NB4 (cell line): Measurements from ENCODE around the gene IMMP2L.

Source experiments
- DNase-seq: peaks from one replicate; pipeline ENCODE4 v3.0.0; 2010; ENCODE audit warnings: low read depth
- H3K4me3 ChIP-seq: one replicate; pipeline ENCODE4 v1.5.1; 2011; ENCODE audit warnings: mild to moderate bottlenecking, low read depth, low read length, moderate library complexity
- MYC ChIP-seq: IDR thresholded peaks from 2 replicates; pipeline ENCODE4 v1.6.1; 2011; ENCODE audit warnings: low read depth, low read length
- POLR2A ChIP-seq: IDR thresholded peaks from 2 replicates; pipeline ENCODE4 v1.6.1; 2011; ENCODE audit warnings: mild to moderate bottlenecking; ENCODE audit not compliant: insufficient read length; ENCODE audit errors: extremely low read depth
- TF ChIP-seq, protein P1 (sequence below): IDR thresholded peaks from 2 replicates; pipeline ENCODE4 v1.6.1; 2011; ENCODE audit warnings: low read depth, low read length
- TF ChIP-seq, protein P2 (sequence below): IDR thresholded peaks from one replicate; pipeline ENCODE4 v1.5.1; 2012; ENCODE audit warnings: low read depth, low read length

IMMP2L gene

DNA sequence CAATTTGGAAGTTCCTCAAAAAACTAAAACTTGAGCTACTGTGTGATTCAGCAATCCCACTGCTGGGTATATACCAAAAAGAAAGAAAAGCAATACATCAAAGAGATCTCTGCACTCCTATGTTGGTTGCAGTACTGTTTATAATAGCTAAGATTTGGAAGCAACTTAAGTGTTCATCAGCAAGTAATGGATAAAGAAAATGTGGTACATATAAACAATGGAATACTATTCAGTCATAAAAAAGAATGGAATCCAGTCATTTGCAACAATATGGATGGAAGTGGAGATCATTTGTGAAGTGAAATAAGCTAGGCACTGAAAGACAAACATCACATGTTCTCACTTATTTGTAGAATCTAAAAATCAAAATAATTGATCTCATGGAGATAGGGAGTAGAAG, 16.5 kb upstream of the IMMP2L start:
- no peak for DNase-seq
- TF ChIP-seq MYC (no peak), POLR2A (no peak)
- TF ChIP-seq, protein P1, sequence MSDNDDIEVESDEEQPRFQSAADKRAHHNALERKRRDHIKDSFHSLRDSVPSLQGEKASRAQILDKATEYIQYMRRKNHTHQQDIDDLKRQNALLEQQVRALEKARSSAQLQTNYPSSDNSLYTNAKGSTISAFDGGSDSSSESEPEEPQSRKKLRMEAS: no peak
- TF ChIP-seq, protein P2, sequence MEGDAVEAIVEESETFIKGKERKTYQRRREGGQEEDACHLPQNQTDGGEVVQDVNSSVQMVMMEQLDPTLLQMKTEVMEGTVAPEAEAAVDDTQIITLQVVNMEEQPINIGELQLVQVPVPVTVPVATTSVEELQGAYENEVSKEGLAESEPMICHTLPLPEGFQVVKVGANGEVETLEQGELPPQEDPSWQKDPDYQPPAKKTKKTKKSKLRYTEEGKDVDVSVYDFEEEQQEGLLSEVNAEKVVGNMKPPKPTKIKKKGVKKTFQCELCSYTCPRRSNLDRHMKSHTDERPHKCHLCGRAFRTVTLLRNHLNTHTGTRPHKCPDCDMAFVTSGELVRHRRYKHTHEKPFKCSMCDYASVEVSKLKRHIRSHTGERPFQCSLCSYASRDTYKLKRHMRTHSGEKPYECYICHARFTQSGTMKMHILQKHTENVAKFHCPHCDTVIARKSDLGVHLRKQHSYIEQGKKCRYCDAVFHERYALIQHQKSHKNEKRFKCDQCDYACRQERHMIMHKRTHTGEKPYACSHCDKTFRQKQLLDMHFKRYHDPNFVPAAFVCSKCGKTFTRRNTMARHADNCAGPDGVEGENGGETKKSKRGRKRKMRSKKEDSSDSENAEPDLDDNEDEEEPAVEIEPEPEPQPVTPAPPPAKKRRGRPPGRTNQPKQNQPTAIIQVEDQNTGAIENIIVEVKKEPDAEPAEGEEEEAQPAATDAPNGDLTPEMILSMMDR: no peak
- no peak overlapping the region for H3K4me3 ChIP-seq

DNA sequence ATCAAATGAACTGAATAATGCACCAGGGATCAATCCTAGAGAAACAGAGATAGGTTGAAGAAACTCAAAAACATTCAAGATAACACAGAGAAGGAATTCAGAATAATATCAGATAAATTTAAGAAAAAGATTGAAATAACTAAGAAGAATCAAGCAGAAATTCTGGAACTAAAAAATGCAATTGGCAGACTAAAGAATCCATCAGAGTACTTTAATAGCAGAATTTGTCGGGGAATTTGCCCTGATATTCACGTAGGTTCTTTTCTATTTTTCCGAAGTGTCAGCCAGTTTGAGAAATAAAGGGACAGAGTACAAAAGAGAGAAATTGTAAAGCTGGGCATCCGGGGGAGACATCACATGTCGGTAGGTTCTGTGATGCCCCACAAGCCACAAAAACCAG, 9.4 kb upstream of the IMMP2L start:
- no peak overlapping the region for H3K4me3 ChIP-seq
- TF ChIP-seq POLR2A: no peak
- TF ChIP-seq, protein P1: no peak
- TF ChIP-seq MYC: no peak
- TF ChIP-seq, protein P2: no peak
- no peak for DNase-seq

DNA sequence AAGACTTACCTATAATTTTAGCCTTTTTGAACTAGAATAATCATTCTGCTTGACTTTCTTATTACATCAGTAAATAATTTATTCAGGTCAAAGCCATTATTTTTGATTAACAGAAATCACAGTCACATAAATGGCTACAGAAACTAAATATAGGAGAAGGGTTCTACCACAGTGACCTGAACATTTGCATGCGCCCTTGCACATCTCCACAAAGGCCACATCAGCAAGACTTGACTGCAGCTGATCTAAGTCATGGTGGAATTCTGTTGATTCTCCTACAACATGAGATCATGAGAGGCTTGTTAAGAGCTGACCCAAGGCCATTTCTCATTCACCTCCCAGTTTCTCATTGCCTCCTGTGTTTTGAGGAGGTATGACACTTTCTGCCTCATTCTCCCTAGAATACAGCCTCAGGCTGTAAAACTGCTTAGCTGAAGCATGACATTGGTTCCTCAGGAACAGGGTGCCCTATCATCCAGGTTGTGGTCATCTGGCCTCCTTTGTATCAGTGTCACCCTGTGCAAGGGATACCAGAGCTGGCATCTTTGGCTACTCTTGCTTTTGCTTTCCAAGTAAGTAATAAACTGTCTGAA, 6.7 kb upstream of the IMMP2L start:
- H3K4me3 ChIP-seq: no peak overlapping the region
- no peak for DNase-seq
- TF ChIP-seq, protein P2: no peak
- TF ChIP-seq MYC (no peak), POLR2A (no peak)
- TF ChIP-seq, protein P1: no peak

DNA sequence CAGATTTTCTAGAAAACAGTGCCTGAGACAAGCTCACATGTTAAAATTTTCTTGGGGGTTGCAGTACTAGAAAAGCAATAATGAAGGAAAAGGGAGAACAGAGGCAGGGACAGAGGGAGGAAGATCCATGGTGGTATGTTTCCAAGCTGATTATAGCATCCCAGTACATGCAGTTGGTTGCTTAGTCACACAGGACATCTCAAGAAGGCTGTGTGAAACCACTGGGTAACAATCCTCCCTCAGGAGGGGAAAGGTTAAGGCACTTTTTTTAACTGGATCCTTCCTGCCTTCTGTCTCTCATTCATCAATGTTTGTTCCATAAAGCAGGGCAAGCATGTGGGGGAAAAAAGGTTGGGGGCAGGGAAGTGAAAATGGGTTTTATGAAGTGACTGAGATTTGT, 6.1 kb upstream of the IMMP2L start:
- no peak overlapping the region for H3K4me3 ChIP-seq
- DNase-seq: no peak
- TF ChIP-seq, protein P2: no peak
- TF ChIP-seq, protein P1: no peak
- TF ChIP-seq MYC (no peak), POLR2A (no peak)

DNA sequence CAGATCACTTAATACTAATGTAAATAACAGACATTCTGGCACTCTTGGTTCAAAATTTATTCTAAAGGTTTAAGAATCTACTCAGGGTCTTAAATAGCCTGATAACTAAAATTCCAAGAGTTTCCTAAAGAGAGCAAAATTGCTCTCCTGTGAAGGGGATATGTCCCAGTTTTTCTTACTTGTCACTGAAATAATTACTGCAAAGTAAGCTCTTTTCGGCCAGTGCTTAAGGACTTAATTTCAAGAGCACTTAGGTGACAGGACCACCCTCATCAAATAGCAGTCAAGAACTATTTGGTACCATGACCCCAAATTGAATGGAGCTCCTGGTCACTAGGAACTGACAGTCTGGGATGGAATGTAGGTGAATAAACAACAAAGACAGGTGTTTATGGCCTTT, 1.8 kb upstream of the IMMP2L start:
- H3K4me3 ChIP-seq: no peak overlapping the region
- no peak for DNase-seq
- TF ChIP-seq POLR2A (no peak), MYC (no peak)
- TF ChIP-seq, protein P1: no peak
- TF ChIP-seq, protein P2: no peak

DNA sequence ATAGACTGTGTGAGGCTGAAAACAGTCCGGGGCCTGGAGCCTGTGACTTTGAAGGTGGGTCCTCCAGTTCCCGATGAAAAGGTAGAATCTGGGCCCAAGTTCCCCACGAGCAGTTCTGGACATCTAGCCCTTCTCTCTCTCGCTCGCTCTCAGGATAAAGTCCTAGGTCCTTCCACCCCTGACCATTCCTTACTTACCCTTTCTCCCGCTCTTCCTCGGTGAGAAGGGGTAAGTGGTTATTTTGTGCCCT, 713 bp downstream of the IMMP2L start:
- no peak for DNase-seq
- TF ChIP-seq MYC: no peak
- TF ChIP-seq, protein P1: no peak
- TF ChIP-seq, protein P2: no peak
- no peak for TF ChIP-seq POLR2A
- peak overlapping the region; percentile 81 for H3K4me3 ChIP-seq
